Renal cortical epithelial cell (primary cell): ENCODE data around the gene BATF. TPM values are rescaled to one million over a fixed set of nuclear protein-coding genes. Genes with fewer than 3 reads are reported as not detected.

ENCODE experiments used
- DNase-seq: peaks from one replicate; pipeline ENCODE4 v3.0.0-alpha.2; 2011; ENCODE audit warnings: low read depth
- total RNA-seq: library from RNA; depleted of rRNA; stranded (reverse); fragments of >200 nt; gene quantifications from 2 replicates; pipeline ENCODE4 v1.2.3, GENCODE V29; 2014

BATF gene
- total RNA-seq, 1 donor from 2014 or later = not detected

GRCh38 chr14:75559451-75560222, 37.4 kb downstream of the BATF start:
- DNase-seq = peak; percentile 88

GRCh38 chr14:75561013-75561432, 38.8 kb downstream of the BATF start:
- DNase-seq = peak; percentile 84

GRCh38 chr14:75562089-75562488, 39.8 kb downstream of the BATF start:
- DNase-seq = peak; percentile 18

GRCh38 chr14:75562489-75562888, 40.2 kb downstream of the BATF start:
- no peak for DNase-seq

DNA sequence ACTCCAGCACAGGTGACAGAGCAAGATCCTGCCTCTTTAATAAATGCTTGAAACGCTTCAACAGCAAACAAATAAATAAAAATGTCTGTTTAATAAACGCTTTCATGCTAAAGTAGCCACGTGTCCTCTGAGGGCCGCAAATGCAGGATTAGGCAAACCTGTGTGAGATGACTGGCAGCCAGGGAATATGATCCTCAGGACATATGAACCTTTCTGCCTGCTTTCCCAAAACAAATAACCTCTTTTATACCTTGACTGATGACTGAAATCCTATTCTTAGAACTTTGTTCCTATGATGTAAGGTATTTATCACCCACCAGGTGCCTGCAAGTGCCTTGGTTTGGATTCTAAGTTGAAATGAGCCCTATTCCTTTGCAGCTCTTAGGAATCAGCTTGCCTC, 41.7 kb downstream of the BATF start:
- no peak for DNase-seq

GRCh38 chr14:75565056-75565455, 42.8 kb downstream of the BATF start:
- DNase-seq = no peak

DNA sequence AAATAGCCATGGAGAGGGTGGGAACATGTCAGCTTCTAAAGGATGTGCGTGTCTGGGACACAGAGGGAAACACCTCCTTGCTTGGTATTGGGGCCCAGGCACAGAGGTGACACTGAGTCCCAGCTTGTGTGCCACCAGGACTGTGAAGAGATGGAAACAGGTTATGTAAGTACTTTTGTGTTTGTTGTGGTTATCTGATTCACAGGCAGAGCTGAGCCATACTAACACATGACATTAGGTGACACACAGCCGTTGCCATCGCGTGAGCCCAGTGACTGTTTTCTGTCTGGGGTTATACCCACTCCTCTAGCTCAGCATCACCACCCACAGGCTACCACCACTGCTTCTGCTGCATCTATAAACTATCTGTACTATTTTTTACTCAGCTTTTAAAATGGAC, 44.1 kb downstream of the BATF start:
- no peak for DNase-seq

DNA sequence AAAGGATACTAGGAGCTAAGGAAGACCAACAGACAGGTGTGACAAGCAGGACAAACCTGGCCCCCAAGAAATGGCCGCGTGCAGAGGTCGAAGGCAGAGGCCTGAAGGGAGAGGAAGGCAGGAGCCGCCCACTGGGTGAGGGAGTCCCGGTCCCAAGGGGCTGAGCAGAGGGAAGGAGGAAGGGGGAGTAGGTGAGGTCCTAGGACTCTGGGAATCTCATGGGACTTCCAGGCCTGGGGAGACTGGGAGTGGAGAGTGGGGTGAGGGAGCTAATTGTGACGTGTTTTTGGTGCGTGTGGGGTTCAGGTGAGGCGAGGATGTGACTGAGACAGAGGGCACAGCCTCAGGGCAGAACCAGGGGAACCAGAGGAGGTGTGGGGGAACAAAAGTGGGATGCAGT, 44.5 kb downstream of the BATF start:
- DNase-seq = no peak

GRCh38 chr14:75568140-75568539, 45.9 kb downstream of the BATF start:
- no peak for DNase-seq

DNA sequence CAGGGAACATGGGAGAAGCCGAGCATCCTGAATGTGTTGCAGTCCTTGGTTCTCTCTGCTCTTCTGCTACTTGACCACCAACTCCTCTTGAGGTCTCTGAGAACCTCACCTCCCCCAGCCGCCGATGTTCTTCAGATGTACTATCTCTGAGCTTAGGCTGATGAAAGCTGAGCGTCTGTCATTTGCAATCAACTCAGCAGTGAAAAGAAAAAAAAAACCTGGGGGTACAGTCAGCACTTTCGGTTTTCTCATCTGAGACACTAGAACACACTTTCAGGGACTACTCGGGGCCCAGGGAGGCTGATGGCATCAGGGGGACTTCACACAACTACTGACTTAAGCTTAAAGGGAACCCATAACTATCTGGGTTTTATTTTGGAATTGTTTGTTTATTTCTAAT, 46.5 kb downstream of the BATF start:
- DNase-seq = no peak

- DNase-seq = no peak
These were observed 48.5 kb downstream of the BATF start for GRCh38 chr14:75570797-75571196.

DNA sequence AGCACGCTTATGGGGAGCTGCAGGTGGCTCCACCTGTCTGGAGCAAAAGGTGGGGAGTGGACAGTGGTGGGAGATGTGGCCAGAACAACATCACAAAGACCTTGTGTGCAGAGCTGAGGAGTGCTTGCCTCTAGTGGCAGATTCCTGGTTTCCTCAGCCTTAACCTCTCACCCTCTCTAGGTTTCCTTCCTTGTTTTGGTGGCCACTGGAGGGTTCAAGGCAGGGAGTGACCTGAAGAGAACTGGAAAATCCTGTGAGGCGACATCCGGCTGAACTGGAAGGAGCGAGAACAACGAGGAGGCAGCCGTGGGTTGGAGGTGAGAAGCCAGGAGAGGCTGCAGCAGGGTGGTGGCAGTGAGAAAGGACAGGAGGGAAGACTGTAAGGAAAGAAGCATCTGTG, 49.8 kb downstream of the BATF start:
- DNase-seq = no peak

DNA sequence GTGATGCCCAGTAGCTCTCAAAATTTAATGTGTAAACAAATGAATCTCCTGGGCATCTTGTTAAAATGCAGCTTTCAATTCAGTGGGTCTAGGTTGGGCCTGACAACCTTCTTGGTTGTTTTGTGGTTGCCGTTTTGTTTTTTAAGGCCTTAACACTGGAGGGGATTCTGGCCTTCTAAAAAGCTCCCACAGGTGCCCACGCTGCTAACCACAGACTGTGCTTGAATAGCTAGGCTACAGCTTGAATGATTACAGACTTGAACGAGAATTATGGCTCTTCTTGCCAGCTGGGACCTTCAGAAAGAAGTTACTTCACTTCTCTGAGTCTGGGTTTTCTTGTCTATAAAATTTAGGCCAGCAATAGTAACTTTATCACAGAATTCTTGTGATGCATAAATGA, 54.8 kb downstream of the BATF start:
- no peak for DNase-seq

GRCh38 chr14:75577729-75578101, 55.4 kb downstream of the BATF start:
- DNase-seq = peak; percentile 78

- DNase-seq = peak; percentile 38
These were observed 56.0 kb downstream of the BATF start, which contains the start of gene FLVCR2 for GRCh38 chr14:75578102-75578785. Gene FLVCR2 (plus strand): TSS chr14:75578620. CDS start chr14:75578973, 353 bp downstream.

DNA sequence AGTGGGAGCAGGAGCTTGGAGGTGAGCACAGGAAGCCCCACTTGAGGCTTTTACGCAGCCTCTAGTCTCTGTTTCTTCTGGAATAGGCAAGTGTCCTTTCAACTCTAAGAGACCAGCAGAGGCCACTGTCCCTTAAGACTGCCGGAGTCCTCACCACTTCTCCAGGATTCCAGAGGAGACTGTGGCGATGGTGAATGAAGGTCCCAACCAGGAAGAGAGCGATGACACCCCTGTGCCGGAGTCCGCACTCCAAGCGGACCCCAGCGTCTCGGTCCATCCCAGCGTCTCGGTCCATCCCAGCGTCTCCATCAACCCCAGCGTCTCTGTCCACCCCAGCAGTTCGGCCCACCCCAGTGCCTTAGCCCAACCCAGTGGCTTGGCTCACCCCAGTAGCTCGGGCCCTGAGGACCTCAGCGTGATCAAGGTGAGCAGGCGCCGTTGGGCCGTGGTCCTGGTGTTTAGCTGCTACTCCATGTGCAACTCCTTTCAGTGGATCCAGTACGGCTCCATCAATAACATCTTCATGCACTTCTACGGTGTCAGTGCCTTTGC, 56.6 kb downstream of the BATF start:
- DNase-seq = peak; percentile 49

- no peak for DNase-seq
These were observed 57.1 kb downstream of the BATF start for GRCh38 chr14:75579338-75579864.

DNA sequence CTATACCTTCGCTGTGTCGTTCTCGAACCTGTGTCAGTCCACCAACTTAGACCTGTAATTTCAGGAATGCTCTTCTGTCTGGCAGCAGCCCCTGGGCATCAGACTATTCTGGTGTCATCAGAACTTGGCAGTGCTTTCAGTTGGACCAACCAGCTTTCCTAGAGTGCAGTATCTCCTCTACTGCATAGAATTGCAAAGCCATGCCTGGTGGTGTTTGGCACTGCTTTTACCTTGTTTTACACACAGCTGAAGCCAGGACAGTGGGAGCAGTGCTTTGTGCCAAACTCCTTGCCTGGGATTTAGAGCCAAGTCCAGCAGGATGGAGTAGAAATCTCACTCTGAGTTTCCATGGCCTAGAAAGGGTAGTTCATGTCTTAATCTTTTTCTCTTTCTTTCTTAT, 57.6 kb downstream of the BATF start:
- no peak for DNase-seq

- no peak for DNase-seq
These were observed 65.1 kb downstream of the BATF start for GRCh38 chr14:75587388-75587787.

DNA sequence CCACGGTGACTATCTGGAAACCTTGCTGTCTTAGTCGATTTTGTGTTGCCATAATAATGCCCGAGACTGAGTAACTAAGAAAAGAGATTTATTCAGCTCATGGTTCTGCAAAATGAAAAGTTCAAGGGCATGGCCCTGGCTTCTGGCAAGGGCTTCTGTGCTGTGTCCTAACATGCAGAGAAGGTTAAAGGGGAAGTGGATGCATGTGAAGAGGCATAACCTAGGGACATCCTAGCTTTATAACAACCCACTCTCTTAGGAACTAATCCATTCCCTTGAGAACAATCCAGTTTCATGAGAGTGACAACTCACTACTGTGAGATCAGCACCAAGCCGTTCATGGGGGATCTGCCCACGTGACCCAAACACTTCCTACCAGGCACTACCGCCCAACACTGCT, 67.7 kb downstream of the BATF start:
- no peak for DNase-seq

DNA sequence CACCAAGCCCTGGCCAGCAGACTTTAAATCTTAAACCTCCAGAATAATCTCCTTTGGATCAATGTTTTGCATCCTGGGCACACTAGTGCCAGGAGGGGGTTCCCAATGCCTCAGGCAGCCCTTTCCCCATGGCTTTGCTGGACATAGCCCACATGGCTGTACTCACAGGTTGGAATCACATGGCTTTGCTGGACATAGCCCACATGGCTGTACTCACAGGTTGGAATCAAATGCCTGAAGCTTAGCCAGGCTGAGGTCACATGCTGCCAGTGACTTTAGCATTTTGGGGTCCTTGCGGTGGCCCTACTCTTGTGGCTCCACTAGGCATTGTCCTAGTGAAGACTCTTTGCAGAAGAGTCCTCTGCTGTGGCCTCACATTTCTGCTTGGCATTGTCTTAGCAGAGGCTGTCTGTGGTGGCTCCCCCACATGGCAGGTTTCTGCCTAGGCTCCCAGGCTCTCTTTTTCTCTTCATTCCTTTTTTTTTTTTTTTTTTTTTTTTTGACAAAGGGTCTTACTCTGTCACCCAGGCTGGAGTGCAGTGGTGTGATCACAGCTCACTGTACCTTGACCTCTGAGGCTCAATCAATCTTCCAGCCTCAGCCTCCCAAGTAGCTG, 69.2 kb downstream of the BATF start:
- no peak for DNase-seq

DNA sequence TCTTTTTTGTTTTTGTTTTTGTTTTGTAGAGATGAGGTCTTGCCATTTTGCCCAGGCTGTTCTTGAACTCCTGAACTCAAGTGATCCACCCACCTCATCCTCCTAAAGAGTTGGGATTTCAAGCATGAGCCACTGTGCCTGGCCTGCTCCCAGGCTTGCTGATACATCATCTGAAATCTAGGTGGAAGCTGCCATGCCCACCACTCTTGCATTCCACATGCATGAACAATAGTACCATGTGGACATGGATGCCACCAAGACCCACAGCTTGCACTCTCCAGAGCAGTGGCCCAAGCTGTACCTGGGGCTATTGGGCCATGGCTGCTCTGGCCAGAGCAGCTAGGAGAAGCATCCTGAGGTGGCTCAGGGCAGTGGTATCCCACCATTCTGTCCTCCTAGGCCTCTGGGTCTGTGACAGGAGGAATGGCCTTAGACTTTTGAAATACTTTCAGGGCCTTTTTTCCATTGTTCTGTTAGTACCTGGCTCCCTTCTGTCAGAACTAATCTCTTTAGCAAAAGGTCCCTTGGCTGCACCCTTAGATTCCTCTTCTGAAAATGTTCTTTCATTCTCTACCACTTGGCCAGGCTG, 69.8 kb downstream of the BATF start:
- no peak for DNase-seq
